Liver (tissue), 9 donors: Measurements from ENCODE around the gene CRPPA. TPM values are rescaled to one million over a fixed set of nuclear protein-coding genes. Genes with fewer than 3 reads are reported as not detected.

Source experiments
- DNase-seq: peaks from one replicate; pipeline ENCODE4 v3.0.0-alpha.2; 2017; ENCODE audit warnings: low spot score
- H3K27ac ChIP-seq, 2 donors: one replicate each; pipeline ENCODE4 v1.7.0; 2013; ENCODE audit warnings: inconsistent platforms in 2 of 2, low read length in 2 of 2, control low read depth in 1 of 2, low read depth in 1 of 2, mild to moderate bottlenecking in 1 of 2
- H3K27me3 ChIP-seq, 4 donors: one replicate each; pipeline versions ENCODE4 v1.6.1 to v1.7.0; 2013; ENCODE audit warnings: low read length in 3 of 4, inconsistent platforms in 1 of 4, mild to moderate bottlenecking in 1 of 4, moderate library complexity in 1 of 4; ENCODE audit not compliant: control insufficient read depth in 4 of 4, insufficient read depth in 4 of 4
- H3K36me3 ChIP-seq, 4 donors: one replicate each; pipeline versions ENCODE4 v1.6.1 to v1.7.0; 2013; ENCODE audit warnings: low read length in 3 of 4, mild to moderate bottlenecking in 3 of 4, low read depth in 1 of 4, moderate library complexity in 1 of 4; ENCODE audit not compliant: control insufficient read depth in 4 of 4, insufficient read depth in 3 of 4
- H3K4me1 ChIP-seq, 4 donors: one replicate each; pipeline versions ENCODE4 v1.6.1 to v1.7.0; 2013; ENCODE audit warnings: low read length in 3 of 4, mild to moderate bottlenecking in 3 of 4, moderate library complexity in 1 of 4; ENCODE audit not compliant: control insufficient read depth in 4 of 4, insufficient read depth in 4 of 4
- H3K4me3 ChIP-seq, 3 donors: one replicate each; pipeline versions ENCODE4 v1.6.1 to v1.7.0; 2013; ENCODE audit warnings: low read length in 3 of 3, control low read depth in 1 of 3, low read depth in 1 of 3, mild to moderate bottlenecking in 1 of 3
- H3K9ac ChIP-seq, 2 donors: one replicate each; pipeline ENCODE4 v1.7.0; 2013; ENCODE audit warnings: low read length in 2 of 2, mild to moderate bottlenecking in 2 of 2, moderate library complexity in 2 of 2, control low read depth in 1 of 2, low read depth in 1 of 2
- H3K9me3 ChIP-seq, 4 donors: one replicate each; pipeline versions ENCODE4 v1.6.1 to v1.7.0; 2013; ENCODE audit warnings: low read length in 3 of 4; ENCODE audit not compliant: control insufficient read depth in 4 of 4
- EGR1 ChIP-seq, 2 donors: IDR thresholded peaks; 2 replicates each; pipeline ENCODE4 v1.6.1; 2016 to 2018; ENCODE audit warnings: antibody characterized with exemption in 2 of 2, low read depth in 2 of 2
- FOXA1 ChIP-seq: IDR thresholded peaks from 2 replicates; pipeline ENCODE4 v1.6.1; 2016; ENCODE audit warnings: antibody characterized with exemption
- FOXA2 ChIP-seq: IDR thresholded peaks from 2 replicates; pipeline ENCODE4 v1.6.1; 2016; ENCODE audit warnings: antibody characterized with exemption
- GABPA ChIP-seq, 2 donors: IDR thresholded peaks in 1 of 2; conservative IDR thresholded peaks in 1 of 2; 2 replicates each; pipeline ENCODE4 v1.6.1; 2016; ENCODE audit warnings: antibody characterized with exemption in 2 of 2, mild to moderate bottlenecking in 1 of 2, moderate library complexity in 1 of 2
- HNF4A ChIP-seq, 2 donors: conservative IDR thresholded peaks; 2 replicates each; pipeline ENCODE4 v1.6.1; 2016; ENCODE audit warnings: antibody characterized with exemption in 2 of 2, mild to moderate bottlenecking in 2 of 2
- HNF4G ChIP-seq: IDR thresholded peaks from 2 replicates; pipeline ENCODE4 v1.6.1; 2016; ENCODE audit warnings: antibody characterized with exemption
- JUND ChIP-seq, 2 donors: IDR thresholded peaks; 2 replicates each; pipeline ENCODE4 v1.6.1; 2016; ENCODE audit warnings: antibody characterized with exemption in 2 of 2
- NR2F2 ChIP-seq: IDR thresholded peaks from 2 replicates; pipeline ENCODE4 v1.6.1; 2016; ENCODE audit warnings: antibody characterized with exemption
- RAD21 ChIP-seq, 2 donors: IDR thresholded peaks; 2 replicates each; pipeline ENCODE4 v1.6.1; 2016; ENCODE audit warnings: antibody characterized with exemption in 2 of 2, mild to moderate bottlenecking in 2 of 2
- RXRA ChIP-seq, 2 donors: IDR thresholded peaks; 2 replicates each; pipeline ENCODE4 v1.6.1; 2017 to 2018; ENCODE audit warnings: antibody characterized with exemption in 2 of 2, mild to moderate bottlenecking in 1 of 2
- SP1 ChIP-seq: IDR thresholded peaks from 2 replicates; pipeline ENCODE4 v1.6.1; 2018; ENCODE audit warnings: antibody characterized with exemption, mild to moderate bottlenecking
- TAF1 ChIP-seq: conservative IDR thresholded peaks from 2 replicates; pipeline ENCODE4 v1.6.1; 2016; ENCODE audit warnings: antibody characterized with exemption, mild to moderate bottlenecking
- YY1 ChIP-seq: IDR thresholded peaks from 2 replicates; pipeline ENCODE4 v1.6.1; 2016; ENCODE audit warnings: antibody characterized with exemption, mild to moderate bottlenecking
- WGBS: extraction: QIAGEN DNeasy Blood & Tissue Kit; methylation state at CpG from one replicate; pipeline ENCODE4 v1.1.7; 2013; 5-methylcytosine and 5-hydroxymethylcytosine counted together
- polyA plus RNA-seq, 2 donors: library from polyadenylated mRNA; stranded (reverse) in 1 of 2; unstranded in 1 of 2; fragments of 200-250 nt in 1 of 2; fragments of >200 nt in 1 of 2; fragmentation: Nextera tagmentation in 1 of 2; extraction: Ambion mirVana in 1 of 2; gene quantifications; one replicate each; pipeline versions ENCODE4 v1.2.1 to v1.2.3, GENCODE V29; 2013 to 2015
- total RNA-seq, 2 donors: library from RNA; depleted of rRNA; stranded (reverse); fragments of >200 nt; gene quantifications; one replicate each; pipeline ENCODE4 v1.2.3, GENCODE V29; 2014
- TF ChIP-seq, protein P1 (sequence below): fragments of 150-350 bp; IDR thresholded peaks from 2 replicates; pipeline ENCODE4 v1.5.1; 2017; ENCODE audit warnings: improper control_type of control experiment, low read depth, low read length; ENCODE audit not compliant: missing input control
- TF ChIP-seq, protein P2 (sequence below): IDR thresholded peaks from 2 replicates; pipeline ENCODE4 v1.6.1; 2016; ENCODE audit warnings: antibody characterized with exemption
- TF ChIP-seq, protein P3 (sequence below): IDR thresholded peaks from 2 replicates; pipeline ENCODE4 v1.6.1; 2016; ENCODE audit warnings: antibody characterized with exemption
- TF ChIP-seq, protein P4 (sequence below): IDR thresholded peaks from 2 replicates; pipeline ENCODE4 v1.6.1; 2016; ENCODE audit warnings: antibody characterized with exemption, mild to moderate bottlenecking
- TF ChIP-seq, protein P5 (sequence below): IDR thresholded peaks from 2 replicates; pipeline ENCODE4 v1.6.1; 2016; ENCODE audit warnings: antibody characterized with exemption
- donor health status: healthy.
- donor health status: healthy.
- donor health status: healthy.
- donor health status: healthy.
- donor health status: healthy.

The CRPPA gene
- total and polyA plus RNA-seq, 4 donors = 0.47 to 3.7 (median 1.8) TPM

DNA sequence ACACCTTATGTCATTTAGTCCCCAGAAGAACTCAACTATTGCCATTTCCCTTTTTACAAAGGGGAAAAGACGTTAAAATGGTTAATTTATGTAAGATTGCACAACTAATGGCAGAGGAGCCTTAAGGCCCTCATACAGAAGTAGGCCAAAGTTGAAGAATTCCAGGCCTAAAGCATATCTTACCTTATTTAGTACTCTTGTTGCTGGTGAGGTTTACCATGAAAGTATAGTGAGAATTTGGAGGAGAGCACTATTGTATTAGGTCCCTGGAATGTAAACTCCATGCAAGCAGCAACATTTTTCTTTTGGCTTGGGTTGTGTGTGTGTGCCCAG, 731 bp upstream of the CRPPA start (continued):
- TF ChIP-seq, protein P1, sequence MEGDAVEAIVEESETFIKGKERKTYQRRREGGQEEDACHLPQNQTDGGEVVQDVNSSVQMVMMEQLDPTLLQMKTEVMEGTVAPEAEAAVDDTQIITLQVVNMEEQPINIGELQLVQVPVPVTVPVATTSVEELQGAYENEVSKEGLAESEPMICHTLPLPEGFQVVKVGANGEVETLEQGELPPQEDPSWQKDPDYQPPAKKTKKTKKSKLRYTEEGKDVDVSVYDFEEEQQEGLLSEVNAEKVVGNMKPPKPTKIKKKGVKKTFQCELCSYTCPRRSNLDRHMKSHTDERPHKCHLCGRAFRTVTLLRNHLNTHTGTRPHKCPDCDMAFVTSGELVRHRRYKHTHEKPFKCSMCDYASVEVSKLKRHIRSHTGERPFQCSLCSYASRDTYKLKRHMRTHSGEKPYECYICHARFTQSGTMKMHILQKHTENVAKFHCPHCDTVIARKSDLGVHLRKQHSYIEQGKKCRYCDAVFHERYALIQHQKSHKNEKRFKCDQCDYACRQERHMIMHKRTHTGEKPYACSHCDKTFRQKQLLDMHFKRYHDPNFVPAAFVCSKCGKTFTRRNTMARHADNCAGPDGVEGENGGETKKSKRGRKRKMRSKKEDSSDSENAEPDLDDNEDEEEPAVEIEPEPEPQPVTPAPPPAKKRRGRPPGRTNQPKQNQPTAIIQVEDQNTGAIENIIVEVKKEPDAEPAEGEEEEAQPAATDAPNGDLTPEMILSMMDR = no peak
- TF ChIP-seq FOXA1 (no peak), RAD21 (IDR thresholded peaks at IDR 0.05) (no peak), GABPA (IDR thresholded peaks at IDR 0.05 in 1 of 2, conservative IDR thresholded peaks at IDR 0.05 in 1 of 2) (no peak), JUND (IDR thresholded peaks at IDR 0.05) (no peak), TAF1 (no peak)
- TF ChIP-seq, protein P2, sequence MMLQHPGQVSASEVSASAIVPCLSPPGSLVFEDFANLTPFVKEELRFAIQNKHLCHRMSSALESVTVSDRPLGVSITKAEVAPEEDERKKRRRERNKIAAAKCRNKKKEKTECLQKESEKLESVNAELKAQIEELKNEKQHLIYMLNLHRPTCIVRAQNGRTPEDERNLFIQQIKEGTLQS = no peak

DNA sequence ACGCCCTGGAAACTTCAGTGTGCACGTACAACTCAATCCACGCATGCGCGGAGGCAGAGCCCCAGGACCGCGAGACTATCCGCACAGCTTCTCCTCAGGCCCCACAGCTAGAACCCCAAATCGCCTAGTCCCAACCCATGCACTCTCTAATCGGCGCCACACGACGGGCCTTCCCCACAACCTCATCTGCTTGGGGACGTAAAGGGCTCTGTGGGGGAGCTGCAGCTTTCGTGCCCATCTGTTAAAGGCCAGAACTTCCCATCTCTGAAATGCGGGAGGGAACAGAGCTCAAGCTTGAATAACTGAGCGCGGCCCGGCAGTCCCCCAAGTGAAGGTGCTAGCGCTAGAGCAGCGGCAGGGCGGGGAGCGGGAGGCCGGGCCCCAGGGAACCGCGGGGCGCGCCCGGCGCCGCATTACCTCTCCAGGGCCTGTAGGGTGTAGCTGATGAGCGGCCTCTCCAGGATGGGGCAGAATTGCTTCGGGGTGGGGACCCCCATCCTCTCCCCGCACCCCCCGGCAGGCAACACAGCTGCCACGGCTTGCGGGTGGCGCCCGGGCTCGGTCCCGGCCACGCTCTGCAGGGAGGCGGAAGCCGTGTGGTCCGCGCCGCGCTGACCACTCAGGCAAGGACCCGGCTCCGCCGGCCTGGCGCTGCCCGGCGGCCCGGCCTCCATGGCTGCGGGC, 547 bp downstream of the CRPPA start:
- peaks cover 0 to 20% (median 16%) of the 10 kb centered on the region in 4 donors for H3K4me1 ChIP-seq
- H3K9ac ChIP-seq = peak overlapping the region; percentile 67 to 83
- H3K36me3 ChIP-seq = no peaks in the 10 kb centered on the region
- under 1% methylated on average over 56 of the region's 56 CpGs for WGBS
- peak overlapping the region; percentile 75 to 85 (median 76) for H3K4me3 ChIP-seq
- TF ChIP-seq NR2F2 (no peak), HNF4G (no peak), SP1 (no peak), GABPA (IDR thresholded peaks at IDR 0.05 in 1 of 2, conservative IDR thresholded peaks at IDR 0.05 in 1 of 2) (no peak), FOXA2 (no peak), HNF4A (conservative IDR thresholded peaks at IDR 0.05) (no peak), EGR1 (IDR thresholded peaks at IDR 0.05; ENCODE audit: low read depth in 2 of 2) (no peak), YY1 (peak; percentile 68), JUND (IDR thresholded peaks at IDR 0.05) (no peak), TAF1 (peak; percentile 91), RAD21 (IDR thresholded peaks at IDR 0.05) (no peak), FOXA1 (no peak), RXRA (IDR thresholded peaks at IDR 0.05) (no peak)
- TF ChIP-seq, protein P1 = peak; percentile 26
- TF ChIP-seq, protein P3, sequence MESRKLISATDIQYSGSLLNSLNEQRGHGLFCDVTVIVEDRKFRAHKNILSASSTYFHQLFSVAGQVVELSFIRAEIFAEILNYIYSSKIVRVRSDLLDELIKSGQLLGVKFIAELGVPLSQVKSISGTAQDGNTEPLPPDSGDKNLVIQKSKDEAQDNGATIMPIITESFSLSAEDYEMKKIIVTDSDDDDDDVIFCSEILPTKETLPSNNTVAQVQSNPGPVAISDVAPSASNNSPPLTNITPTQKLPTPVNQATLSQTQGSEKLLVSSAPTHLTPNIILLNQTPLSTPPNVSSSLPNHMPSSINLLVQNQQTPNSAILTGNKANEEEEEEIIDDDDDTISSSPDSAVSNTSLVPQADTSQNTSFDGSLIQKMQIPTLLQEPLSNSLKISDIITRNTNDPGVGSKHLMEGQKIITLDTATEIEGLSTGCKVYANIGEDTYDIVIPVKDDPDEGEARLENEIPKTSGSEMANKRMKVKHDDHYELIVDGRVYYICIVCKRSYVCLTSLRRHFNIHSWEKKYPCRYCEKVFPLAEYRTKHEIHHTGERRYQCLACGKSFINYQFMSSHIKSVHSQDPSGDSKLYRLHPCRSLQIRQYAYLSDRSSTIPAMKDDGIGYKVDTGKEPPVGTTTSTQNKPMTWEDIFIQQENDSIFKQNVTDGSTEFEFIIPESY = peak; percentile 98
- TF ChIP-seq, protein P4, sequence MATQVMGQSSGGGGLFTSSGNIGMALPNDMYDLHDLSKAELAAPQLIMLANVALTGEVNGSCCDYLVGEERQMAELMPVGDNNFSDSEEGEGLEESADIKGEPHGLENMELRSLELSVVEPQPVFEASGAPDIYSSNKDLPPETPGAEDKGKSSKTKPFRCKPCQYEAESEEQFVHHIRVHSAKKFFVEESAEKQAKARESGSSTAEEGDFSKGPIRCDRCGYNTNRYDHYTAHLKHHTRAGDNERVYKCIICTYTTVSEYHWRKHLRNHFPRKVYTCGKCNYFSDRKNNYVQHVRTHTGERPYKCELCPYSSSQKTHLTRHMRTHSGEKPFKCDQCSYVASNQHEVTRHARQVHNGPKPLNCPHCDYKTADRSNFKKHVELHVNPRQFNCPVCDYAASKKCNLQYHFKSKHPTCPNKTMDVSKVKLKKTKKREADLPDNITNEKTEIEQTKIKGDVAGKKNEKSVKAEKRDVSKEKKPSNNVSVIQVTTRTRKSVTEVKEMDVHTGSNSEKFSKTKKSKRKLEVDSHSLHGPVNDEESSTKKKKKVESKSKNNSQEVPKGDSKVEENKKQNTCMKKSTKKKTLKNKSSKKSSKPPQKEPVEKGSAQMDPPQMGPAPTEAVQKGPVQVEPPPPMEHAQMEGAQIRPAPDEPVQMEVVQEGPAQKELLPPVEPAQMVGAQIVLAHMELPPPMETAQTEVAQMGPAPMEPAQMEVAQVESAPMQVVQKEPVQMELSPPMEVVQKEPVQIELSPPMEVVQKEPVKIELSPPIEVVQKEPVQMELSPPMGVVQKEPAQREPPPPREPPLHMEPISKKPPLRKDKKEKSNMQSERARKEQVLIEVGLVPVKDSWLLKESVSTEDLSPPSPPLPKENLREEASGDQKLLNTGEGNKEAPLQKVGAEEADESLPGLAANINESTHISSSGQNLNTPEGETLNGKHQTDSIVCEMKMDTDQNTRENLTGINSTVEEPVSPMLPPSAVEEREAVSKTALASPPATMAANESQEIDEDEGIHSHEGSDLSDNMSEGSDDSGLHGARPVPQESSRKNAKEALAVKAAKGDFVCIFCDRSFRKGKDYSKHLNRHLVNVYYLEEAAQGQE = peak; percentile 79
- TF ChIP-seq, protein P2 = no peak
- TF ChIP-seq, protein P5, sequence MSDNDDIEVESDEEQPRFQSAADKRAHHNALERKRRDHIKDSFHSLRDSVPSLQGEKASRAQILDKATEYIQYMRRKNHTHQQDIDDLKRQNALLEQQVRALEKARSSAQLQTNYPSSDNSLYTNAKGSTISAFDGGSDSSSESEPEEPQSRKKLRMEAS = peak; percentile 1
- peak overlapping the region; percentile 86 to 96 for H3K27ac ChIP-seq
- DNase-seq = peak; percentile 86
- H3K27me3 ChIP-seq = no peaks in the 10 kb centered on the region
- H3K9me3 ChIP-seq = no peaks in the 10 kb centered on the region
